Measurements from ENCODE around the gene PPP3CA. TPM values are rescaled to one million over a fixed set of nuclear protein-coding genes. Genes with fewer than 3 reads are reported as not detected.

The PPP3CA gene
- total and polyA plus RNA-seq, 2 of the 8 experiments (the other 6 are each of a cell fraction or from before 2014, with no cell fraction given), result 7.9 to 35.0 TPM

DNA sequence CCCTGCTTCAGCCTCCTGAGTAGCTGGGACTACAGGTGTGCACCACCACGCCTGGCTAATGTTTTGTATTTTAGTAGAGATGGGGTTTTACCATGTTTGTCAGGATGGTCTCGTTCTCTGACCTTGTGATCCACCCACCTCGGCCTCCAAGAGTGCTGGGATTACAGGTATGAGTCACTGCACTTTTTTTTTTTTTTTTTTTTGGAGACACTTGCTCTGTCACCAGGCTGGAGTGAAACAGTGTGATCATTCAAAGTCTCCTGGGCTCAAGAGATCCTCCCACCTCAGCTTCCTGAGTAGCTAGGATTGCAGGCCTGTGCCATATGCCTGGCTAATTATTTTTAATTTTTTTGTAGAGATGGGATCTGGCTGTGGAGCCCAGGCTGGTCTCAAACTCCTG is 338.8 kb downstream of the PPP3CA start:
- WGBS, 2 experiments (ENCODE audit: extremely low coverage in 1 of 2, insufficient coverage in 1 of 2, insufficient read length in 1 of 2, insufficient replicate concordance in 2 of 2, low coverage in 1 of 2, low lambda C conversion rate in 2 of 2, missing lambda C conversion rate in 1 of 2), result 97% methylated on average over 3 of the region's 3 CpGs; no CpG with 5 or more reads in 1 of the 2 experiments
- DNase-seq (ENCODE audit: low read depth in 1 of 2, low spot score in 2 of 2), result no peak
- no peak for TF ChIP-seq CBX8 (IDR thresholded peaks at IDR 0.05; ENCODE audit: borderline replicate concordance, low read depth, low read length)
- no peak for TF ChIP-seq SIRT6 (IDR thresholded peaks at IDR 0.05; ENCODE audit: low read length)
- TF ChIP-seq ASH2L (IDR thresholded peaks at IDR 0.05; ENCODE audit: low read length), result no peak
- no peak for TF ChIP-seq TEAD4 (IDR thresholded peaks at IDR 0.05; ENCODE audit: low read depth, low read length)
- no peak for TF ChIP-seq POLR2A (IDR thresholded peaks at IDR 0.05; ENCODE audit: control extremely low read depth in 1 of 2, low read depth in 2 of 2, low read length in 2 of 2)
- TF ChIP-seq SRF (IDR thresholded peaks at IDR 0.05; ENCODE audit: low read depth, low read length), result no peak
- TF ChIP-seq JUN (IDR thresholded peaks at IDR 0.05; ENCODE audit: low read depth, low read length), result no peak
- no peak for TF ChIP-seq MAFK (IDR thresholded peaks at IDR 0.05; ENCODE audit: low read depth, low read length)
- TF ChIP-seq RNF2 (IDR thresholded peaks at IDR 0.05; ENCODE audit: borderline replicate concordance, low read depth, low read length, missing control alignments, poor library complexity, severe bottlenecking), result no peak
- no peak for TF ChIP-seq POLR2AphosphoS5 (IDR thresholded peaks at IDR 0.05; ENCODE audit: low read depth, low read length)
- no peak for TF ChIP-seq CTBP2 (IDR thresholded peaks at IDR 0.05; ENCODE audit: borderline replicate concordance, insufficient read depth, insufficient read length, low read length)
- no peak for TF ChIP-seq SAP30 (IDR thresholded peaks at IDR 0.05; ENCODE audit: insufficient read depth, insufficient replicate concordance, low read length)
- no peak for TF ChIP-seq CHD2 (IDR thresholded peaks at IDR 0.05; ENCODE audit: low read length)
- TF ChIP-seq TAF1 (IDR thresholded peaks at IDR 0.05; ENCODE audit: low read depth, low read length), result no peak
- no peak for TF ChIP-seq NANOG (IDR thresholded peaks at IDR 0.05; ENCODE audit: insufficient read depth, low read depth, low read length, poor library complexity, severe bottlenecking)
- no peak for TF ChIP-seq RFX5 (IDR thresholded peaks at IDR 0.05; ENCODE audit: borderline replicate concordance, low read depth, low read length)

More for the DNA sequence above, 338.8 kb downstream of the PPP3CA start:
- H3K79me2 ChIP-seq (ENCODE audit: control insufficient read depth in 1 of 2, insufficient read depth in 2 of 2, low read length in 2 of 2), result no peaks in the 10 kb centered on the region
- no peaks in the 10 kb centered on the region for H3K79me1 ChIP-seq (ENCODE audit: low read depth, low read length)
- no peak overlapping the region for H3K4me3 ChIP-seq (ENCODE audit: extremely low read depth in 1 of 4, insufficient read depth in 2 of 4, low read depth in 3 of 4, low read length in 4 of 4)
- no peak overlapping the region for H3K18ac ChIP-seq (ENCODE audit: extremely low read depth, low read length)
- no peak for FAIRE-seq
- no peak overlapping the region for H3K56ac ChIP-seq (replicated peaks; ENCODE audit: insufficient read length, low read depth, low read length)
- no peak overlapping the region for H3K14ac ChIP-seq (ENCODE audit: insufficient read length)
- H3K27ac ChIP-seq (ENCODE audit: low read depth, low read length), result no peak overlapping the region
- no peaks in the 10 kb centered on the region for H3K23me2 ChIP-seq (ENCODE audit: low read depth, low read length)
- no peak overlapping the region for H2BK12ac ChIP-seq (ENCODE audit: low read depth, low read length)
- H2BK5ac ChIP-seq (ENCODE audit: low read depth, low read length), result no peak overlapping the region
- no peaks in the 10 kb centered on the region for H3K27me3 ChIP-seq (replicated peaks in 1 of 4; ENCODE audit: control insufficient read depth in 3 of 4, extremely low read depth in 1 of 4, insufficient read depth in 3 of 4, low read length in 3 of 4)
- H3K4ac ChIP-seq (replicated peaks; ENCODE audit: insufficient read length, low read depth, low read length), result no peak overlapping the region
- no peak overlapping the region for H3K9ac ChIP-seq (replicated peaks in 1 of 4; ENCODE audit: extremely low read depth in 1 of 4, low read depth in 3 of 4, low read length in 3 of 4)
- no peak overlapping the region for H2BK120ac ChIP-seq (replicated peaks; ENCODE audit: low read depth, low read length)
- no peak overlapping the region for H2AFZ ChIP-seq (ENCODE audit: low read length)
- no peak overlapping the region for H4K91ac ChIP-seq (replicated peaks; ENCODE audit: insufficient read length, low read length)
- no peaks in the 10 kb centered on the region for H3K9me3 ChIP-seq (ENCODE audit: insufficient read depth in 2 of 2, low read depth in 1 of 2, low read length in 1 of 2)
- no peaks in the 10 kb centered on the region for H4K20me1 ChIP-seq (replicated peaks in 1 of 2; ENCODE audit: control insufficient read depth in 1 of 2, insufficient read depth in 2 of 2, low read length in 2 of 2)
- H4K5ac ChIP-seq (ENCODE audit: insufficient read length, low read depth, low read length), result no peak overlapping the region
- no peak overlapping the region for H3K4me2 ChIP-seq (ENCODE audit: insufficient read depth in 1 of 2, low read depth in 2 of 2, low read length in 2 of 2)
- CTCF ChIA-PET (ENCODE audit: partially characterized antibody), result no interaction called here
- no peak overlapping the region for H2AK5ac ChIP-seq (ENCODE audit: low read depth, low read length)
- POLR2A ChIA-PET (ENCODE audit: partially characterized antibody), result no interaction called here
- no peaks in the 10 kb centered on the region for H3K4me1 ChIP-seq (replicated peaks in 1 of 4; ENCODE audit: control insufficient read depth in 3 of 4, insufficient read depth in 4 of 4, low read length in 3 of 4)
- no peak overlapping the region for H4K8ac ChIP-seq (ENCODE audit: extremely low read depth, insufficient read depth, low read length)
- H3K23ac ChIP-seq (ENCODE audit: insufficient read length), result no peak overlapping the region
- H2BK20ac ChIP-seq (ENCODE audit: low read length), result no peak overlapping the region
- no peaks in the 10 kb centered on the region for H3K36me3 ChIP-seq (ENCODE audit: control insufficient read depth in 2 of 4, insufficient read depth in 4 of 4, low read length in 3 of 4)
- no peak overlapping the region for H2BK15ac ChIP-seq (ENCODE audit: low read length)

Measured in H1 (cell line).